RKO (cell line): ENCODE data around the gene NFIC.
"Not testable (repeated sequence)": the region's sequence is repeated elsewhere in the genome, so short reads cannot be mapped to it uniquely, and the experiment has no call there.

Experiments used
- DNase-seq: peaks from one replicate; pipeline ENCODE4 v3.0.0-alpha.2; 2016; ENCODE audit warnings: low spot score

The NFIC gene

GRCh38 chr19:3492919-3493318 lies 126.5 kb downstream of the NFIC start:
- DNase-seq: no peak

GRCh38 chr19:3493651-3494050 lies 127.3 kb downstream of the NFIC start:
- DNase-seq: no peak

- DNase-seq: no peak
These were observed 127.7 kb downstream of the NFIC start for GRCh38 chr19:3494051-3494450.

GRCh38 chr19:3494559-3494958 lies 128.2 kb downstream of the NFIC start:
- DNase-seq: no peak

- no peak for DNase-seq
These were observed 130.2 kb downstream of the NFIC start for GRCh38 chr19:3496392-3497273.

GRCh38 chr19:3497757-3498520 lies 131.6 kb downstream of the NFIC start:
- no peak for DNase-seq

- DNase-seq: no peak
These were observed 133.5 kb downstream of the NFIC start for GRCh38 chr19:3499738-3500428.

- peak; percentile 95 for DNase-seq
These were observed 134.2 kb downstream of the NFIC start, which contains the start of gene DOHH for GRCh38 chr19:3500429-3501101. TSS of gene DOHH (minus strand) at chr19:3500674. CDS start at chr19:3496814, 3,860 bp downstream.

- no peak for DNase-seq
These were observed 135.4 kb downstream of the NFIC start for GRCh38 chr19:3501780-3502179.

GRCh38 chr19:3503036-3503572 lies 136.7 kb downstream of the NFIC start:
- no peak for DNase-seq

GRCh38 chr19:3504735-3505134 lies 138.4 kb downstream of the NFIC start:
- no peak for DNase-seq

GRCh38 chr19:3505598-3506383 lies 139.4 kb downstream of the NFIC start, which contains the start of gene FZR1:
TSS of gene FZR1 (plus strand) at chr19:3506311. CDS start at chr19:3522990, 16,679 bp downstream.
- peak; percentile 97 for DNase-seq

- no peak for DNase-seq
These were observed 140.3 kb downstream of the NFIC start for GRCh38 chr19:3506384-3507340.

GRCh38 chr19:3507371-3508120 lies 141.2 kb downstream of the NFIC start:
- DNase-seq: no peak

- not testable (repeated sequence) for DNase-seq
These were observed 141.8 kb downstream of the NFIC start for GRCh38 chr19:3508121-3508661.

- no peak for DNase-seq
These were observed 142.6 kb downstream of the NFIC start for GRCh38 chr19:3508771-3509535.

- peak; percentile 71 for DNase-seq
These were observed 143.2 kb downstream of the NFIC start for GRCh38 chr19:3509566-3509989.

GRCh38 chr19:3510727-3511126 lies 144.3 kb downstream of the NFIC start:
- no peak for DNase-seq
